ENCODE results near the gene GMPR2.
"Not testable (repeated sequence)": the region's sequence is repeated elsewhere in the genome, so short reads cannot be mapped to it uniquely, and the experiment has no call there.

The GMPR2 gene

GRCh38 chr14:24232121-24232644 is 546 bp upstream of the GMPR2 start, which contains the start of gene NEDD8:
Gene NEDD8, minus strand, starts transcription at chr14:24232367. Its CDS starts 100 bp downstream, at chr14:24232267.
- peak; percentile 78 for DNase-seq

GRCh38 chr14:24233538-24233866 is 773 bp downstream of the GMPR2 start:
- DNase-seq: no peak

- no peak for DNase-seq
These were observed 1.6 kb downstream of the GMPR2 start for GRCh38 chr14:24234095-24235005.

GRCh38 chr14:24235804-24236688 is 3.3 kb downstream of the GMPR2 start:
- no peak for DNase-seq

GRCh38 chr14:24236689-24237462 is 4.1 kb downstream of the GMPR2 start:
- DNase-seq: no peak

GRCh38 chr14:24237463-24237955 is 4.8 kb downstream of the GMPR2 start:
- no peak for DNase-seq

- DNase-seq: no peak
These were observed 5.4 kb downstream of the GMPR2 start for GRCh38 chr14:24238123-24238522.

- DNase-seq: no peak
These were observed 5.9 kb downstream of the GMPR2 start for GRCh38 chr14:24238527-24239037.

GRCh38 chr14:24240110-24240918 is 7.6 kb downstream of the GMPR2 start:
- DNase-seq: no peak

- peak; percentile 89 for DNase-seq
These were observed 9.2 kb downstream of the GMPR2 start for GRCh38 chr14:24241829-24242443.

- no peak for DNase-seq
These were observed 10.7 kb downstream of the GMPR2 start for GRCh38 chr14:24243336-24243836.

- DNase-seq: not testable (repeated sequence)
These were observed 12.6 kb downstream of the GMPR2 start for GRCh38 chr14:24245350-24245749.

GRCh38 chr14:24246765-24247212 is 14.1 kb downstream of the GMPR2 start:
- DNase-seq: no peak

GRCh38 chr14:24247422-24247821 is 14.7 kb downstream of the GMPR2 start:
- DNase-seq: no peak

- no peak for DNase-seq
These were observed 16.7 kb downstream of the GMPR2 start for GRCh38 chr14:24249230-24250021.

- DNase-seq: no peak
These were observed 17.6 kb downstream of the GMPR2 start for GRCh38 chr14:24250354-24250753.

- DNase-seq: no peak
These were observed 19.2 kb downstream of the GMPR2 start for GRCh38 chr14:24251880-24252288.

GRCh38 chr14:24252289-24253124 is 19.8 kb downstream of the GMPR2 start:
- DNase-seq: no peak

- DNase-seq: no peak
These were observed 21.2 kb downstream of the GMPR2 start for GRCh38 chr14:24253936-24254335.

Measured in effector CD8-positive, alpha-beta T cell (primary cell).